Mesothelial cell of epicardium (in vitro differentiated cells): ENCODE results near the gene MPPED1. TPM values are rescaled to one million over a fixed set of nuclear protein-coding genes. Genes with fewer than 3 reads are reported as not detected.

ENCODE experiments used
- DNase-seq, 2 experiments: peaks; one replicate each; pipeline ENCODE4 v3.0.0; 2021; ENCODE audit warnings: low spot score in 2 of 2; ENCODE audit not compliant: unreplicated experiment in 2 of 2
- H3K27ac Mint-ChIP-seq: 2 replicates; pipeline ENCODE4 v1.8.0; 2021; ENCODE audit warnings: mixed read lengths
- H3K27me3 Mint-ChIP-seq: 2 replicates; pipeline ENCODE4 v1.8.0; 2021; ENCODE audit warnings: low read depth, mixed read lengths
- H3K36me3 Mint-ChIP-seq: 2 replicates; pipeline ENCODE4 v1.8.0; 2021; ENCODE audit warnings: mixed read lengths
- H3K4me1 Mint-ChIP-seq: 2 replicates; pipeline ENCODE4 v1.8.0; 2021; ENCODE audit warnings: mixed read lengths
- H3K4me3 Mint-ChIP-seq: 2 replicates; pipeline ENCODE4 v1.8.0; 2021; ENCODE audit warnings: mild to moderate bottlenecking, moderate library complexity, mixed read lengths
- H3K9me3 Mint-ChIP-seq: 2 replicates; pipeline ENCODE4 v1.8.0; 2021; ENCODE audit warnings: mixed read lengths
- CTCF ChIP-seq: fragments of 200-600 bp; sonication (generic); IDR thresholded peaks from one replicate; pipeline ENCODE4 v1.5.0; 2021; ENCODE audit warnings: antibody characterized with exemption; ENCODE audit not compliant: unreplicated experiment
- total RNA-seq: library from RNA; stranded (reverse); gene quantifications from 3 replicates; pipeline ENCODE4 v1.2.1, GENCODE V29; 2021

MPPED1 gene
- total RNA-seq, 1 donor from 2014 or later = 0.76 TPM

GRCh38 chr22:43467216-43467940 lies 55.6 kb downstream of the MPPED1 start:
- TF ChIP-seq CTCF = no peak
- H3K27me3 Mint-ChIP-seq = peaks cover 67% of the 10 kb centered on the region

GRCh38 chr22:43470253-43470652 lies 58.4 kb downstream of the MPPED1 start:
- Mint-ChIP-seq H3K27ac (no peak overlapping the region), H3K36me3 (no peaks in the 10 kb centered on the region), H3K4me3 (no peak overlapping the region), H3K9me3 (no peaks in the 10 kb centered on the region), H3K4me1 (no peaks in the 10 kb centered on the region), H3K27me3 (peaks cover 65% of the 10 kb centered on the region)
- DNase-seq = no peak
- TF ChIP-seq CTCF = no peak

More at GRCh38 chr22:43467216-43467940, 55.6 kb downstream of the MPPED1 start:
- no peak overlapping the region for H3K27ac Mint-ChIP-seq
- peaks cover 13% of the 10 kb centered on the region for H3K9me3 Mint-ChIP-seq
- no peak overlapping the region for H3K4me3 Mint-ChIP-seq
- H3K36me3 Mint-ChIP-seq = no peaks in the 10 kb centered on the region
- H3K4me1 Mint-ChIP-seq = no peaks in the 10 kb centered on the region
- no peak for DNase-seq

GRCh38 chr22:43470941-43471585 lies 59.2 kb downstream of the MPPED1 start:
- Mint-ChIP-seq H3K4me3 (no peak overlapping the region), H3K9me3 (no peaks in the 10 kb centered on the region)

GRCh38 chr22:43471606-43472135 lies 59.9 kb downstream of the MPPED1 start:
- peaks cover 54% of the 10 kb centered on the region for H3K27me3 Mint-ChIP-seq

More at GRCh38 chr22:43470941-43471585, 59.2 kb downstream of the MPPED1 start:
- H3K36me3 Mint-ChIP-seq = no peaks in the 10 kb centered on the region
- H3K27ac Mint-ChIP-seq = no peak overlapping the region
- no peak for DNase-seq
- no peak for TF ChIP-seq CTCF
- no peaks in the 10 kb centered on the region for H3K4me1 Mint-ChIP-seq
- H3K27me3 Mint-ChIP-seq = peaks cover 59% of the 10 kb centered on the region

GRCh38 chr22:43473031-43473430 lies 61.2 kb downstream of the MPPED1 start:
- no peak overlapping the region for H3K27ac Mint-ChIP-seq
- peaks cover 40% of the 10 kb centered on the region for H3K27me3 Mint-ChIP-seq
- no peaks in the 10 kb centered on the region for H3K9me3 Mint-ChIP-seq
- DNase-seq = no peak
- TF ChIP-seq CTCF = no peak
- H3K4me1 Mint-ChIP-seq = no peaks in the 10 kb centered on the region
- H3K36me3 Mint-ChIP-seq = no peaks in the 10 kb centered on the region
- no peak overlapping the region for H3K4me3 Mint-ChIP-seq

More at GRCh38 chr22:43471606-43472135, 59.9 kb downstream of the MPPED1 start:
- no peak for DNase-seq
- H3K36me3 Mint-ChIP-seq = no peaks in the 10 kb centered on the region
- no peaks in the 10 kb centered on the region for H3K4me1 Mint-ChIP-seq
- H3K4me3 Mint-ChIP-seq = no peak overlapping the region
- H3K27ac Mint-ChIP-seq = no peak overlapping the region
- H3K9me3 Mint-ChIP-seq = no peaks in the 10 kb centered on the region
- TF ChIP-seq CTCF = no peak
